HepG2 (cell line): ENCODE measurements around the gene RAB33A. TPM values are rescaled to one million over a fixed set of nuclear protein-coding genes. Genes with fewer than 3 reads are reported as not detected.

Experiments
- FOXP4 ChIP-seq: sonication (generic); formaldehyde crosslinking; IDR thresholded peaks from 2 replicates; pipeline ENCODE4 v1.4.0; 2020; ENCODE audit warnings: missing genetic modification reagents
- LCORL ChIP-seq, 2 experiments: fragments of 450-650 bp in 1 of 2; sonication (generic) in 1 of 2; formaldehyde crosslinking in 1 of 2; IDR thresholded peaks; 2 replicates each; pipeline versions ENCODE4 v1.5.0 to v1.6.1; 2017 to 2020; ENCODE audit warnings: antibody characterized with exemption in 1 of 2, missing genetic modification reagents in 1 of 2
- NFRKB ChIP-seq: fragments of 450-650 bp; IDR thresholded peaks from 2 replicates; pipeline ENCODE4 v1.6.1; 2017
- POLR2G ChIP-seq: fragments of 200-400 bp; formaldehyde crosslinking; IDR thresholded peaks from 2 replicates; pipeline ENCODE4 v1.6.1; 2018; ENCODE audit warnings: mild to moderate bottlenecking, low read depth, low read length, moderate library complexity
- TEAD3 ChIP-seq: optimal IDR thresholded peaks from 2 replicates; pipeline ENCODE3; 2016; ENCODE audit warnings: borderline replicate concordance
- ZFP1 ChIP-seq: IDR thresholded peaks from 2 replicates; pipeline ENCODE4 v1.6.1; 2016
- ZMYM4 ChIP-seq: sonication (generic); formaldehyde crosslinking; IDR thresholded peaks from 2 replicates; pipeline ENCODE4 v1.8.1; 2023; ENCODE audit warnings: mild to moderate bottlenecking, missing genetic modification reagents
- ZNF256 ChIP-seq: sonication (generic); formaldehyde crosslinking; conservative IDR thresholded peaks from 2 replicates; pipeline ENCODE4 v1.4.0; 2020; ENCODE audit warnings: missing genetic modification reagents
- ZNF33B ChIP-seq: sonication (generic); formaldehyde crosslinking; IDR thresholded peaks from 2 replicates; pipeline ENCODE4 v1.5.1; 2020; ENCODE audit warnings: mild to moderate bottlenecking, missing genetic modification reagents
- ZNF530 ChIP-seq: sonication (generic); formaldehyde crosslinking; IDR thresholded peaks from 2 replicates; pipeline ENCODE4 v1.5.0; 2020; ENCODE audit warnings: low read depth, mild to moderate bottlenecking, missing genetic modification reagents
- ZNF558 ChIP-seq: sonication (generic); formaldehyde crosslinking; IDR thresholded peaks from 2 replicates; pipeline ENCODE4 v1.9.0; 2022; ENCODE audit warnings: mild to moderate bottlenecking, missing genetic modification reagents, borderline replicate concordance
- ZNF772 ChIP-seq: sonication (generic); formaldehyde crosslinking; IDR thresholded peaks from 2 replicates; pipeline ENCODE4 v1.5.0; 2020; ENCODE audit warnings: mild to moderate bottlenecking, missing genetic modification reagents
- polyA plus RNA-seq, 8 experiments: library from polyadenylated mRNA; depleted of rRNA in 3 of 8; stranded (reverse) in 7 of 8; unstranded in 1 of 8; fragments of >200 nt; fragmentation: Illumina TruSeq in 4 of 8; extraction: Trizol in 4 of 8; gene quantifications; 2 replicates each; pipeline versions ENCODE4 v1.2.1 to v1.2.3, GENCODE V29; 2011 to 2016; ENCODE audit warnings: low read depth in 4 of 8, missing spikeins in 1 of 8, mixed read lengths in 1 of 8; ENCODE audit not compliant: insufficient read depth in 1 of 8
- total RNA-seq, 5 experiments: library from RNA; depleted of rRNA; stranded (reverse); fragments of >200 nt; fragmentation: Illumina TruSeq; extraction: Trizol; gene quantifications; 2 replicates each; pipeline ENCODE4 v1.2.3, GENCODE V29; 2016; ENCODE audit warnings: low read depth in 1 of 5
- TF ChIP-seq, protein P1 (sequence below), 2 experiments: sonication (generic) in 1 of 2; formaldehyde crosslinking in 1 of 2; IDR thresholded peaks; 2 replicates each; pipeline versions ENCODE4 v1.5.1 to v1.6.1; 2011 to 2020; ENCODE audit warnings: borderline replicate concordance in 1 of 2, low read depth in 1 of 2, low read length in 1 of 2, mild to moderate bottlenecking in 1 of 2, missing genetic modification reagents in 1 of 2, moderate library complexity in 1 of 2
- TF ChIP-seq, protein P2 (sequence below): sonication (generic); formaldehyde crosslinking; IDR thresholded peaks from 2 replicates; pipeline ENCODE4 v1.4.0; 2020; ENCODE audit warnings: mild to moderate bottlenecking, missing genetic modification reagents
- TF ChIP-seq, protein P3 (sequence below): IDR thresholded peaks from 2 replicates; pipeline ENCODE4 v1.6.1; 2016
- TF ChIP-seq, protein P4 (sequence below): sonication (generic); formaldehyde crosslinking; conservative IDR thresholded peaks from 2 replicates; pipeline ENCODE4 v1.8.0; 2022; ENCODE audit warnings: mild to moderate bottlenecking, moderate library complexity, missing genetic modification reagents

RAB33A gene
- total and polyA plus RNA-seq, 2 of the 13 experiments (the other 11 are each of a cell fraction or from before 2014, with no cell fraction given): 0.26 TPM; not detected in 1

GRCh38 chrX:130165703-130166502 lies 5.9 kb upstream of the RAB33A start, which contains the start of gene AIFM1 (continued):
- TF ChIP-seq, protein P1, sequence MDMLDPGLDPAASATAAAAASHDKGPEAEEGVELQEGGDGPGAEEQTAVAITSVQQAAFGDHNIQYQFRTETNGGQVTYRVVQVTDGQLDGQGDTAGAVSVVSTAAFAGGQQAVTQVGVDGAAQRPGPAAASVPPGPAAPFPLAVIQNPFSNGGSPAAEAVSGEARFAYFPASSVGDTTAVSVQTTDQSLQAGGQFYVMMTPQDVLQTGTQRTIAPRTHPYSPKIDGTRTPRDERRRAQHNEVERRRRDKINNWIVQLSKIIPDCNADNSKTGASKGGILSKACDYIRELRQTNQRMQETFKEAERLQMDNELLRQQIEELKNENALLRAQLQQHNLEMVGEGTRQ (IDR thresholded peaks at IDR 0.05; ENCODE audit: low read depth, low read length): no peak
- TF ChIP-seq, protein P1 (CRISPR knock-in tag; IDR thresholded peaks at IDR 0.05; ENCODE audit: borderline replicate concordance): no peak
- TF ChIP-seq ZNF256 (CRISPR knock-in tag): no peak
- TF ChIP-seq ZNF772 (CRISPR knock-in tag): peak; percentile 27; the same call in 1 of the 2 replicates
- TF ChIP-seq ZNF530 (CRISPR knock-in tag): no peak
- TF ChIP-seq POLR2G: peak; percentile 81
- no peak for TF ChIP-seq ZFP1 (CRISPR knock-in tag)
- no peak; the same call in 1 of the 2 replicates for TF ChIP-seq ZNF558 (CRISPR knock-in tag)
- peak; percentile 18; the same call in 1 of the 2 replicates for TF ChIP-seq ZMYM4 (CRISPR knock-in tag)
- TF ChIP-seq, protein P2, sequence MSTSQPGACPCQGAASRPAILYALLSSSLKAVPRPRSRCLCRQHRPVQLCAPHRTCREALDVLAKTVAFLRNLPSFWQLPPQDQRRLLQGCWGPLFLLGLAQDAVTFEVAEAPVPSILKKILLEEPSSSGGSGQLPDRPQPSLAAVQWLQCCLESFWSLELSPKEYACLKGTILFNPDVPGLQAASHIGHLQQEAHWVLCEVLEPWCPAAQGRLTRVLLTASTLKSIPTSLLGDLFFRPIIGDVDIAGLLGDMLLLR (CRISPR knock-in tag): peak; percentile 12; the same call in 1 of the 2 replicates
- TF ChIP-seq, protein P3, sequence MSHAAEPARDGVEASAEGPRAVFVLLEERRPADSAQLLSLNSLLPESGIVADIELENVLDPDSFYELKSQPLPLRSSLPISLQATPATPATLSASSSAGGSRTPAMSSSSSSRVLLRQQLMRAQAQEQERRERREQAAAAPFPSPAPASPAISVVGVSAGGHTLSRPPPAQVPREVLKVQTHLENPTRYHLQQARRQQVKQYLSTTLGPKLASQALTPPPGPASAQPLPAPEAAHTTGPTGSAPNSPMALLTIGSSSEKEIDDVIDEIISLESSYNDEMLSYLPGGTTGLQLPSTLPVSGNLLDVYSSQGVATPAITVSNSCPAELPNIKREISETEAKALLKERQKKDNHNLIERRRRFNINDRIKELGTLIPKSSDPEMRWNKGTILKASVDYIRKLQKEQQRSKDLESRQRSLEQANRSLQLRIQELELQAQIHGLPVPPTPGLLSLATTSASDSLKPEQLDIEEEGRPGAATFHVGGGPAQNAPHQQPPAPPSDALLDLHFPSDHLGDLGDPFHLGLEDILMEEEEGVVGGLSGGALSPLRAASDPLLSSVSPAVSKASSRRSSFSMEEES (CRISPR knock-in tag): 0 out of 2 replicates have a peak, but pooled peaks have one; percentile 17
- 0 out of 2 replicates have a peak, but pooled peaks have one; percentile 21 for TF ChIP-seq FOXP4 (CRISPR knock-in tag)
- no peak for TF ChIP-seq NFRKB
- peak; percentile 23 for TF ChIP-seq TEAD3 (CRISPR knock-in tag)
- no peak for TF ChIP-seq LCORL (IDR thresholded peaks at IDR 0.05)
- peak; percentile 10; the same call in 1 of the 2 replicates for TF ChIP-seq LCORL (CRISPR knock-in tag; IDR thresholded peaks at IDR 0.05)
- no peak for TF ChIP-seq ZNF33B (CRISPR knock-in tag)
- TF ChIP-seq, protein P4, sequence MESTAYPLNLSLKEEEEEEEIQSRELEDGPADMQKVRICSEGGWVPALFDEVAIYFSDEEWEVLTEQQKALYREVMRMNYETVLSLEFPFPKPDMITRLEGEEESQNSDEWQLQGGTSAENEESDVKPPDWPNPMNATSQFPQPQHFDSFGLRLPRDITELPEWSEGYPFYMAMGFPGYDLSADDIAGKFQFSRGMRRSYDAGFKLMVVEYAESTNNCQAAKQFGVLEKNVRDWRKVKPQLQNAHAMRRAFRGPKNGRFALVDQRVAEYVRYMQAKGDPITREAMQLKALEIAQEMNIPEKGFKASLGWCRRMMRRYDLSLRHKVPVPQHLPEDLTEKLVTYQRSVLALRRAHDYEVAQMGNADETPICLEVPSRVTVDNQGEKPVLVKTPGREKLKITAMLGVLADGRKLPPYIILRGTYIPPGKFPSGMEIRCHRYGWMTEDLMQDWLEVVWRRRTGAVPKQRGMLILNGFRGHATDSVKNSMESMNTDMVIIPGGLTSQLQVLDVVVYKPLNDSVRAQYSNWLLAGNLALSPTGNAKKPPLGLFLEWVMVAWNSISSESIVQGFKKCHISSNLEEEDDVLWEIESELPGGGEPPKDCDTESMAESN (CRISPR knock-in tag): 0 out of 2 replicates have a peak, but pooled peaks have one; percentile 15
